Spleen (tissue), 11 donors: Measurements from ENCODE around the gene TMEM117. TPM values are rescaled to one million over a fixed set of nuclear protein-coding genes. Genes with fewer than 3 reads are reported as not detected.

Experiments used
- DNase-seq: peaks from one replicate; pipeline ENCODE4 v3.0.0-alpha.2; 2020
- H3K27ac ChIP-seq, 8 donors: fragments of 200-600 bp; sonication (generic) in 7 of 8; 1 replicate in 4 of 8; 2 replicates in 4 of 8; pipeline versions ENCODE4 v1.5.0 to v1.8.0; 2016 to 2021; ENCODE audit warnings: inconsistent platforms in 4 of 8, mild to moderate bottlenecking in 4 of 8, moderate library complexity in 1 of 8
- H3K27me3 ChIP-seq, 7 donors: fragments of 200-600 bp; sonication (generic) in 6 of 7; replicated peaks in 1 of 7; 1 replicate in 4 of 7; 2 replicates in 3 of 7; pipeline versions ENCODE4 v1.5.0 to v1.8.0; 2016 to 2021; ENCODE audit warnings: inconsistent platforms in 3 of 7, mild to moderate bottlenecking in 1 of 7
- H3K36me3 ChIP-seq, 6 donors: fragments of 200-600 bp; sonication (generic) in 5 of 6; 1 replicate in 4 of 6; 2 replicates in 2 of 6; pipeline versions ENCODE4 v1.5.0 to v1.8.0; 2016 to 2021; ENCODE audit warnings: inconsistent platforms in 2 of 6
- H3K4me1 ChIP-seq, 6 donors: fragments of 200-600 bp; sonication (generic) in 5 of 6; 1 replicate in 3 of 6; 2 replicates in 3 of 6; pipeline versions ENCODE4 v1.5.0 to v1.8.0; 2016 to 2021; ENCODE audit warnings: inconsistent platforms in 3 of 6
- H3K4me3 ChIP-seq, 8 donors: fragments of 200-600 bp; sonication (generic) in 7 of 8; 1 replicate in 4 of 8; 2 replicates in 4 of 8; pipeline versions ENCODE4 v1.5.0 to v1.8.0; 2016 to 2021; ENCODE audit warnings: inconsistent platforms in 4 of 8, mild to moderate bottlenecking in 4 of 8, moderate library complexity in 2 of 8
- H3K9me3 ChIP-seq, 8 donors: fragments of 200-600 bp; sonication (generic) in 7 of 8; 1 replicate in 4 of 8; 2 replicates in 4 of 8; pipeline versions ENCODE4 v1.5.0 to v1.8.0; 2016 to 2021; ENCODE audit warnings: inconsistent platforms in 4 of 8
- POLR2A ChIP-seq, 3 donors: fragments of 450-650 bp; IDR thresholded peaks; one replicate each; pipeline ENCODE4 v1.5.1; 2017; ENCODE audit warnings: antibody characterized with exemption in 3 of 3, mild to moderate bottlenecking in 1 of 3
- POLR2AphosphoS5 ChIP-seq, 3 donors: sonication (generic); formaldehyde crosslinking; IDR thresholded peaks; one replicate each; pipeline ENCODE4 v1.5.1; 2017; ENCODE audit warnings: antibody characterized with exemption in 3 of 3
- WGBS, 5 donors: extraction: QIAGEN DNeasy Blood & Tissue Kit in 3 of 5; methylation state at CpG; one replicate each; pipeline versions ENCODE4 v1.1.5 to v1.1.7; 2013 to 2018; 5-methylcytosine and 5-hydroxymethylcytosine counted together
- intact Hi-C: fragments of 100-400 bp; cut with DNase I; formaldehyde crosslinking; loops from one replicate; pipeline ENCODE4 v1.15.0; 2023; ENCODE audit warnings: low total_unique reads
- polyA plus RNA-seq, 3 donors: library from polyadenylated mRNA; stranded (reverse); fragments of 200-250 nt; gene quantifications; one replicate each; pipeline ENCODE4 v1.2.1, GENCODE V29; 2013
- total RNA-seq, 7 donors: library from RNA; depleted of rRNA in 3 of 7; stranded (reverse); fragments of >200 nt in 3 of 7; fragmentation: NEBNext Ultra II Directional in 4 of 7; extraction: Animal tissue kit (Norgen Biotek cat#: 25700) in 4 of 7; gene quantifications; one replicate each; pipeline versions ENCODE4 v1.1.0 to v1.2.1, GENCODE V29; 2016 to 2021
- TF ChIP-seq, protein P1 (sequence below), 11 experiments: fragments of 200-600 bp in 7 of 11; fragments of 450-650 bp in 4 of 11; sonication (generic) in 4 of 11; IDR thresholded peaks in 8 of 11; conservative IDR thresholded peaks in 3 of 11; 1 replicate in 7 of 11; 2 replicates in 4 of 11; pipeline versions ENCODE4 v1.4.0 to v1.8.0; 2016 to 2021; ENCODE audit warnings: antibody characterized with exemption in 11 of 11, inconsistent platforms in 4 of 11, mild to moderate bottlenecking in 1 of 11
- donor health status: healthy with polysubstance abuse.
- donor health status: DM: no; HTN: no; CAD: no; lungs with moderate emphysema.
- donor health status: DM: no; HTN: no; CAD: no.
- donor health status: Bipolar disorder and iron deficiency.
- donor health status: healthy.
- donor health status: DM: no; HTN: no; CAD: no.
- donor health status: DM: yes; HTN: yes; CAD: no.

TMEM117 gene
- total and polyA plus RNA-seq, 10 donors = 1.7 to 24.5 (median 5.0) TPM

DNA sequence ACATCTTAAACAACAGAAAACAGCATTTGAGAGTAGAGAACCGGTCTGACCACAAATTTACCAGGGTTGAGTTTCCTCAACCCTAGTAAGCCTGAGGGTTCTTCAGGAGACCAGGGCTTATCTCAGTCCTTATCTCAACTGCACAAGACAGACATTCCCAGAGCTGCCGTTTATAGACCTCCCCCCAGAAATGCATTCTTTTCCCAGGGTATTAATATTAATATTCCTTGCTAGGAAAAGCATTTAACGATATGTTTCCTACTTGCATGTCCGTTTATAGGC lies 12.3 kb downstream of the TMEM117 start:
- intact Hi-C loops = no loop called here
- Histone ChIP-seq H3K4me3 (no peak overlapping the region), H3K9me3 (peaks cover 0 to 16% (median 8%) of the 10 kb centered on the region in 8 donors), H3K27me3 (no peaks in the 10 kb centered on the region), H3K4me1 (no peaks in the 10 kb centered on the region), H3K27ac (no peak overlapping the region), H3K36me3 (peaks cover 0 to 18% (median 0%) of the 10 kb centered on the region in 6 donors)
- no peak for DNase-seq
- 90 to 95% (median 94%) methylated on average over 4 of the region's 4 CpGs for WGBS, 5 donors
- TF ChIP-seq POLR2A (IDR thresholded peaks at IDR 0.05) (no peak), POLR2AphosphoS5 (IDR thresholded peaks at IDR 0.05) (no peak)
- TF ChIP-seq, protein P1, sequence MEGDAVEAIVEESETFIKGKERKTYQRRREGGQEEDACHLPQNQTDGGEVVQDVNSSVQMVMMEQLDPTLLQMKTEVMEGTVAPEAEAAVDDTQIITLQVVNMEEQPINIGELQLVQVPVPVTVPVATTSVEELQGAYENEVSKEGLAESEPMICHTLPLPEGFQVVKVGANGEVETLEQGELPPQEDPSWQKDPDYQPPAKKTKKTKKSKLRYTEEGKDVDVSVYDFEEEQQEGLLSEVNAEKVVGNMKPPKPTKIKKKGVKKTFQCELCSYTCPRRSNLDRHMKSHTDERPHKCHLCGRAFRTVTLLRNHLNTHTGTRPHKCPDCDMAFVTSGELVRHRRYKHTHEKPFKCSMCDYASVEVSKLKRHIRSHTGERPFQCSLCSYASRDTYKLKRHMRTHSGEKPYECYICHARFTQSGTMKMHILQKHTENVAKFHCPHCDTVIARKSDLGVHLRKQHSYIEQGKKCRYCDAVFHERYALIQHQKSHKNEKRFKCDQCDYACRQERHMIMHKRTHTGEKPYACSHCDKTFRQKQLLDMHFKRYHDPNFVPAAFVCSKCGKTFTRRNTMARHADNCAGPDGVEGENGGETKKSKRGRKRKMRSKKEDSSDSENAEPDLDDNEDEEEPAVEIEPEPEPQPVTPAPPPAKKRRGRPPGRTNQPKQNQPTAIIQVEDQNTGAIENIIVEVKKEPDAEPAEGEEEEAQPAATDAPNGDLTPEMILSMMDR (IDR thresholded peaks at IDR 0.05 in 8 of 11, conservative IDR thresholded peaks at IDR 0.05 in 3 of 11) = no peak

GRCh38 chr12:43848786-43849185 lies 12.9 kb downstream of the TMEM117 start:
- Histone ChIP-seq H3K4me1 (no peaks in the 10 kb centered on the region), H3K27me3 (no peaks in the 10 kb centered on the region), H3K27ac (no peak overlapping the region), H3K4me3 (no peak overlapping the region), H3K9me3 (peaks cover 0 to 16% (median 8%) of the 10 kb centered on the region in 8 donors), H3K36me3 (peaks cover 0 to 18% (median 0%) of the 10 kb centered on the region in 6 donors)
- intact Hi-C loops = no loop called here
- TF ChIP-seq POLR2AphosphoS5 (IDR thresholded peaks at IDR 0.05) (no peak), POLR2A (IDR thresholded peaks at IDR 0.05) (no peak)
- TF ChIP-seq, protein P1 (IDR thresholded peaks at IDR 0.05 in 8 of 11, conservative IDR thresholded peaks at IDR 0.05 in 3 of 11) = no peak
- WGBS, 5 donors = 82 to 100% (median 97%) methylated on average over 3 of the region's 3 CpGs
- DNase-seq = no peak

DNA sequence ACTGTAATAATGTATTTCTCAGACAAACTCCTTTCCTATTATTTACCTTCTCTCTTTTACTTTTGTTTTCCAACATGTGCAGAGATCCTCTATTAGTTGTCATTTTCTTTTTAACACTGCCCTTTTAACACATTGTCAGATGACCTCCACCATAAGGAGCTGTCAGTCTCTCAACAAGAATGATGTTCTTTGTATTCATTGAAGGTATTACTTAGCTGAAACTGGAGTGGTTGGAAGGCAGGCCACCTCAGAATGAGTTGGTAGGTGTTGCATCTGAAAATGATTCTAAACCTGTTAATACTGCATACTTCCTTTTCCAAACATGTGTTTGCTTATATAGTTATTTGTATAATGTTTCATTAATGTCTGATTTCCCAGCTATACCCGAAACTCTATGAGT lies 16.9 kb downstream of the TMEM117 start:
- H3K4me1 ChIP-seq = no peaks in the 10 kb centered on the region
- no peak overlapping the region for H3K27ac ChIP-seq
- H3K9me3 ChIP-seq = peaks cover 0 to 11% (median 6%) of the 10 kb centered on the region in 8 donors
- peaks cover 0 to 4% (median 0%) of the 10 kb centered on the region in 6 donors for H3K36me3 ChIP-seq
- 91 to 100% (median 97%) methylated on average over 1 of the region's 1 CpG for WGBS, 5 donors
- intact Hi-C loops = no loop called here
- H3K4me3 ChIP-seq = no peak overlapping the region
- no peak for DNase-seq
- no peaks in the 10 kb centered on the region for H3K27me3 ChIP-seq
- TF ChIP-seq POLR2A (IDR thresholded peaks at IDR 0.05) (no peak), POLR2AphosphoS5 (IDR thresholded peaks at IDR 0.05) (no peak)
- TF ChIP-seq, protein P1 (IDR thresholded peaks at IDR 0.05 in 8 of 11, conservative IDR thresholded peaks at IDR 0.05 in 3 of 11) = no peak

DNA sequence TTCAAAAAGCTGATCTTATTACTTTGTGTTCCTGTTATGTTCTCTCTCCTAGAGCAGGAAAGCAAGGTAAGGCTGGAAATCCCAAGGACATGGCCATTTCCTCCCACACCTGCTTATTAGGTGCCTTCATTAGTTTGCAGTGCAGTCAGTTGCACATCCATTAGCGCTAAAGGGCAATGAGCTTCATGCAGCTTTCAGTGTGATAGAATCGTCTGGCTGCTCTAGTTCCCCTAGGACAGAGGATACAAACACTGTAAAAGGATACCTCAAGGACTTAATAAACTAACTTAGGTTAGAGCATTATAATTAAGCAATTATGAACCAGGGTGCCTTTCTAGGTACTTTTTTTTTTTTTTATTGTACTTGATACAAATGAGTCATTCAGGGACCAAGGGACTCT lies 21.1 kb downstream of the TMEM117 start:
- H3K27ac ChIP-seq = no peak overlapping the region
- intact Hi-C loops = no loop called here
- no peaks in the 10 kb centered on the region for H3K36me3 ChIP-seq
- WGBS, 5 donors = 88 to 95% (median 93%) methylated on average over 2 of the region's 2 CpGs
- no peaks in the 10 kb centered on the region for H3K9me3 ChIP-seq
- DNase-seq = no peak
- H3K27me3 ChIP-seq = no peaks in the 10 kb centered on the region
- TF ChIP-seq, protein P1 (IDR thresholded peaks at IDR 0.05 in 8 of 11, conservative IDR thresholded peaks at IDR 0.05 in 3 of 11) = no peak
- no peak for TF ChIP-seq POLR2AphosphoS5 (IDR thresholded peaks at IDR 0.05)
- TF ChIP-seq POLR2A (IDR thresholded peaks at IDR 0.05) = no peak
- H3K4me1 ChIP-seq = no peaks in the 10 kb centered on the region
- H3K4me3 ChIP-seq = no peak overlapping the region
